ENCODE data around the gene TDRKH.

Gene TDRKH

GRCh38 chr1:151832318-151832980 lies 42.1 kb upstream of the TDRKH start:
- Histone ChIP-seq H3K9me3 (ENCODE audit: control insufficient read depth, low read length) (no peaks in the 10 kb centered on the region), H3K36me3 (ENCODE audit: control insufficient read depth, insufficient read depth, low read length) (no peaks in the 10 kb centered on the region), H3K27ac (ENCODE audit: insufficient read depth, low read length, poor library complexity, severe bottlenecking) (peak overlapping the region; percentile 60), H3K27me3 (replicated peaks; ENCODE audit: control insufficient read depth, insufficient read depth, low read length, poor library complexity, severe bottlenecking) (no peaks in the 10 kb centered on the region), H3K4me1 (ENCODE audit: control insufficient read depth, insufficient read depth, low read length, poor library complexity, severe bottlenecking) (peaks cover 88% of the 10 kb centered on the region), H3K4me3 (ENCODE audit: insufficient read depth, low read depth, low read length, poor library complexity, severe bottlenecking) (no peak overlapping the region)
- DNase-seq: no peak

GRCh38 chr1:151831605-151832004 lies 41.3 kb upstream of the TDRKH start, which contains the start of gene RORC:
TSS of gene RORC (minus strand) at chr1:151831802. CDS start at chr1:151831764, 38 bp downstream.
- Histone ChIP-seq H3K36me3 (ENCODE audit: control insufficient read depth, insufficient read depth, low read length) (no peaks in the 10 kb centered on the region), H3K27me3 (replicated peaks; ENCODE audit: control insufficient read depth, insufficient read depth, low read length, poor library complexity, severe bottlenecking) (no peaks in the 10 kb centered on the region), H3K4me3 (ENCODE audit: insufficient read depth, low read depth, low read length, poor library complexity, severe bottlenecking) (peak within 1 kb of the TSS; percentile 47), H3K4me1 (ENCODE audit: control insufficient read depth, insufficient read depth, low read length, poor library complexity, severe bottlenecking) (peaks cover 87% of the 10 kb centered on the region), H3K9me3 (ENCODE audit: control insufficient read depth, low read length) (no peaks in the 10 kb centered on the region), H3K27ac (ENCODE audit: insufficient read depth, low read length, poor library complexity, severe bottlenecking) (peak within 1 kb of the TSS; percentile 66)
- DNase-seq: no peak

- Histone ChIP-seq H3K27me3 (replicated peaks; ENCODE audit: control insufficient read depth, insufficient read depth, low read length, poor library complexity, severe bottlenecking) (no peaks in the 10 kb centered on the region), H3K27ac (ENCODE audit: insufficient read depth, low read length, poor library complexity, severe bottlenecking) (peak overlapping the region; percentile 66), H3K9me3 (ENCODE audit: control insufficient read depth, low read length) (no peaks in the 10 kb centered on the region), H3K4me3 (ENCODE audit: insufficient read depth, low read depth, low read length, poor library complexity, severe bottlenecking) (peak overlapping the region; percentile 47), H3K36me3 (ENCODE audit: control insufficient read depth, insufficient read depth, low read length) (no peaks in the 10 kb centered on the region), H3K4me1 (ENCODE audit: control insufficient read depth, insufficient read depth, low read length, poor library complexity, severe bottlenecking) (peaks cover 87% of the 10 kb centered on the region)
- no peak for DNase-seq
Observed at GRCh38 chr1:151831256-151831591, 40.9 kb upstream of the TDRKH start.

- H3K36me3 ChIP-seq (ENCODE audit: control insufficient read depth, insufficient read depth, low read length): no peaks in the 10 kb centered on the region
- no peaks in the 10 kb centered on the region for H3K9me3 ChIP-seq (ENCODE audit: control insufficient read depth, low read length)
- peak overlapping the region; percentile 20 for H3K4me3 ChIP-seq (ENCODE audit: insufficient read depth, low read depth, low read length, poor library complexity, severe bottlenecking)
- peak overlapping the region; percentile 66 for H3K27ac ChIP-seq (ENCODE audit: insufficient read depth, low read length, poor library complexity, severe bottlenecking)
- no peak for DNase-seq
- H3K4me1 ChIP-seq (ENCODE audit: control insufficient read depth, insufficient read depth, low read length, poor library complexity, severe bottlenecking): peaks cover 85% of the 10 kb centered on the region
- H3K27me3 ChIP-seq (replicated peaks; ENCODE audit: control insufficient read depth, insufficient read depth, low read length, poor library complexity, severe bottlenecking): no peaks in the 10 kb centered on the region
Observed at GRCh38 chr1:151830055-151830454, 39.8 kb upstream of the TDRKH start.

GRCh38 chr1:151829352-151830046 lies 39.2 kb upstream of the TDRKH start:
- Histone ChIP-seq H3K4me1 (ENCODE audit: control insufficient read depth, insufficient read depth, low read length, poor library complexity, severe bottlenecking) (peaks cover 81% of the 10 kb centered on the region), H3K4me3 (ENCODE audit: insufficient read depth, low read depth, low read length, poor library complexity, severe bottlenecking) (no peak overlapping the region), H3K27ac (ENCODE audit: insufficient read depth, low read length, poor library complexity, severe bottlenecking) (peak overlapping the region; percentile 66), H3K27me3 (replicated peaks; ENCODE audit: control insufficient read depth, insufficient read depth, low read length, poor library complexity, severe bottlenecking) (no peaks in the 10 kb centered on the region), H3K9me3 (ENCODE audit: control insufficient read depth, low read length) (no peaks in the 10 kb centered on the region), H3K36me3 (ENCODE audit: control insufficient read depth, insufficient read depth, low read length) (no peaks in the 10 kb centered on the region)
- DNase-seq: no peak

GRCh38 chr1:151828921-151829320 lies 38.6 kb upstream of the TDRKH start:
- peak in 1 of 3 donors; percentile 23 for DNase-seq
- Histone ChIP-seq H3K36me3 (ENCODE audit: control insufficient read depth, insufficient read depth, low read length) (no peaks in the 10 kb centered on the region), H3K27ac (ENCODE audit: insufficient read depth, low read length, poor library complexity, severe bottlenecking) (peak overlapping the region; percentile 66), H3K4me1 (ENCODE audit: control insufficient read depth, insufficient read depth, low read length, poor library complexity, severe bottlenecking) (peaks cover 78% of the 10 kb centered on the region), H3K9me3 (ENCODE audit: control insufficient read depth, low read length) (no peaks in the 10 kb centered on the region), H3K27me3 (replicated peaks; ENCODE audit: control insufficient read depth, insufficient read depth, low read length, poor library complexity, severe bottlenecking) (no peaks in the 10 kb centered on the region), H3K4me3 (ENCODE audit: insufficient read depth, low read depth, low read length, poor library complexity, severe bottlenecking) (no peak overlapping the region)

GRCh38 chr1:151827853-151828252 lies 37.6 kb upstream of the TDRKH start:
- H3K4me3 ChIP-seq (ENCODE audit: insufficient read depth, low read depth, low read length, poor library complexity, severe bottlenecking): peak overlapping the region; percentile 18
- H3K9me3 ChIP-seq (ENCODE audit: control insufficient read depth, low read length): no peaks in the 10 kb centered on the region
- no peaks in the 10 kb centered on the region for H3K36me3 ChIP-seq (ENCODE audit: control insufficient read depth, insufficient read depth, low read length)
- no peaks in the 10 kb centered on the region for H3K27me3 ChIP-seq (replicated peaks; ENCODE audit: control insufficient read depth, insufficient read depth, low read length, poor library complexity, severe bottlenecking)
- H3K4me1 ChIP-seq (ENCODE audit: control insufficient read depth, insufficient read depth, low read length, poor library complexity, severe bottlenecking): peaks cover 68% of the 10 kb centered on the region
- no peak for DNase-seq
- H3K27ac ChIP-seq (ENCODE audit: insufficient read depth, low read length, poor library complexity, severe bottlenecking): peak overlapping the region; percentile 66

- H3K36me3 ChIP-seq (ENCODE audit: control insufficient read depth, insufficient read depth, low read length): no peaks in the 10 kb centered on the region
- H3K27me3 ChIP-seq (replicated peaks; ENCODE audit: control insufficient read depth, insufficient read depth, low read length, poor library complexity, severe bottlenecking): no peaks in the 10 kb centered on the region
- no peaks in the 10 kb centered on the region for H3K9me3 ChIP-seq (ENCODE audit: control insufficient read depth, low read length)
- DNase-seq: peak; percentile 32 to 56 (median 37)
- peak overlapping the region; percentile 66 for H3K27ac ChIP-seq (ENCODE audit: insufficient read depth, low read length, poor library complexity, severe bottlenecking)
- peak overlapping the region; percentile 39 for H3K4me3 ChIP-seq (ENCODE audit: insufficient read depth, low read depth, low read length, poor library complexity, severe bottlenecking)
- peaks cover 55% of the 10 kb centered on the region for H3K4me1 ChIP-seq (ENCODE audit: control insufficient read depth, insufficient read depth, low read length, poor library complexity, severe bottlenecking)
Observed at GRCh38 chr1:151825751-151826660, 35.7 kb upstream of the TDRKH start.

- Histone ChIP-seq H3K9me3 (ENCODE audit: control insufficient read depth, low read length) (no peaks in the 10 kb centered on the region), H3K27me3 (replicated peaks; ENCODE audit: control insufficient read depth, insufficient read depth, low read length, poor library complexity, severe bottlenecking) (no peaks in the 10 kb centered on the region), H3K27ac (ENCODE audit: insufficient read depth, low read length, poor library complexity, severe bottlenecking) (peak overlapping the region; percentile 66), H3K36me3 (ENCODE audit: control insufficient read depth, insufficient read depth, low read length) (no peaks in the 10 kb centered on the region), H3K4me1 (ENCODE audit: control insufficient read depth, insufficient read depth, low read length, poor library complexity, severe bottlenecking) (peaks cover 55% of the 10 kb centered on the region), H3K4me3 (ENCODE audit: insufficient read depth, low read depth, low read length, poor library complexity, severe bottlenecking) (peak overlapping the region; percentile 39)
- DNase-seq: no peak
Observed at GRCh38 chr1:151825204-151825603, 34.9 kb upstream of the TDRKH start.
